Mesendoderm (in vitro differentiated cells): ENCODE measurements around the gene HSD17B3.

ENCODE experiments used
- DNase-seq: peaks from one replicate; pipeline ENCODE4 v3.0.0; 2013
- H2AK5ac ChIP-seq: 2 replicates; pipeline ENCODE4 v1.6.1; 2013; ENCODE audit warnings: low read length, inconsistent platforms
- H2BK120ac ChIP-seq: 2 replicates; pipeline ENCODE4 v1.6.1; 2013; ENCODE audit warnings: low read depth, mild to moderate bottlenecking, low read length, moderate library complexity, mixed read lengths
- H2BK15ac ChIP-seq: replicated peaks from 2 replicates; pipeline ENCODE4 v1.6.1; 2013; ENCODE audit warnings: low read depth, mild to moderate bottlenecking, moderate library complexity
- H2BK5ac ChIP-seq: 2 replicates; pipeline ENCODE4 v1.6.1; 2013; ENCODE audit warnings: low read length, inconsistent platforms
- H3K18ac ChIP-seq: 2 replicates; pipeline ENCODE4 v1.6.1; 2013; ENCODE audit warnings: mild to moderate bottlenecking, low read length, mixed read lengths
- H3K23ac ChIP-seq: one replicate; pipeline ENCODE4 v1.6.1; 2013; ENCODE audit warnings: low read length
- H3K27ac ChIP-seq: 2 replicates; pipeline ENCODE4 v1.5.1; 2013; ENCODE audit warnings: low read depth, mild to moderate bottlenecking, inconsistent platforms, low read length, moderate library complexity
- H3K27me3 ChIP-seq: 2 replicates; pipeline ENCODE4 v1.6.1; 2013; ENCODE audit warnings: low read length, control low read depth, mild to moderate bottlenecking, inconsistent platforms; ENCODE audit not compliant: insufficient read depth, poor library complexity
- H3K36me3 ChIP-seq: 2 replicates; pipeline ENCODE4 v1.6.1; 2013; ENCODE audit warnings: low read length, inconsistent platforms; ENCODE audit not compliant: control insufficient read depth, insufficient read depth
- H3K4ac ChIP-seq: one replicate; pipeline ENCODE4 v1.6.1; 2013; ENCODE audit warnings: low read depth, mild to moderate bottlenecking, low read length, moderate library complexity
- H3K4me1 ChIP-seq: 2 replicates; pipeline ENCODE4 v1.6.1; 2013; ENCODE audit warnings: low read depth, low read length, inconsistent platforms; ENCODE audit not compliant: control insufficient read depth
- H3K4me2 ChIP-seq: 2 replicates; pipeline ENCODE4 v1.6.1; 2013; ENCODE audit warnings: low read length
- H3K4me3 ChIP-seq: 2 replicates; pipeline ENCODE4 v1.5.1; 2013; ENCODE audit warnings: mild to moderate bottlenecking, low read length
- H3K56ac ChIP-seq: one replicate; pipeline ENCODE4 v1.6.1; 2013; ENCODE audit warnings: low read length
- H3K79me1 ChIP-seq: 2 replicates; pipeline ENCODE4 v1.6.1; 2013; ENCODE audit warnings: low read length, inconsistent platforms
- H3K79me2 ChIP-seq: 2 replicates; pipeline ENCODE4 v1.6.1; 2013; ENCODE audit warnings: mild to moderate bottlenecking, low read length; ENCODE audit not compliant: control insufficient read depth, insufficient read depth
- H3K9ac ChIP-seq: 2 replicates; pipeline ENCODE4 v1.6.1; 2013; ENCODE audit warnings: low read length, inconsistent platforms
- H4K5ac ChIP-seq: one replicate; pipeline ENCODE4 v1.6.1; 2013; ENCODE audit warnings: low read length
- H4K8ac ChIP-seq: one replicate; pipeline ENCODE4 v1.6.1; 2013; ENCODE audit warnings: low read depth, mild to moderate bottlenecking, control low read depth, low read length, moderate library complexity
- WGBS: extraction: QIAGEN DNeasy Blood & Tissue Kit; methylation state at CpG from one replicate; pipeline ENCODE4 v1.1.7; 2013; ENCODE audit warnings: low lambda C conversion rate, missing lambda C conversion rate; ENCODE audit not compliant: insufficient coverage; ENCODE audit errors: extremely low coverage; 5-methylcytosine and 5-hydroxymethylcytosine counted together

The HSD17B3 gene

GRCh38 chr9:96202971-96203780 is 98.8 kb downstream of the HSD17B3 start:
- no CpG with 5 or more reads among the region's 13 CpGs for WGBS
- H3K18ac ChIP-seq: no peak overlapping the region
- H3K23ac ChIP-seq: no peak overlapping the region
- no peak overlapping the region for H3K4me2 ChIP-seq
- no peak overlapping the region for H3K9ac ChIP-seq
- H3K27me3 ChIP-seq: no peaks in the 10 kb centered on the region
- H3K4me3 ChIP-seq: no peak overlapping the region
- H4K5ac ChIP-seq: no peak overlapping the region
- H2AK5ac ChIP-seq: no peak overlapping the region
- DNase-seq: no peak
- no peak overlapping the region for H2BK120ac ChIP-seq
- H3K79me2 ChIP-seq: no peaks in the 10 kb centered on the region
- peaks cover 8% of the 10 kb centered on the region for H3K4me1 ChIP-seq
- no peak overlapping the region for H4K8ac ChIP-seq
- H3K36me3 ChIP-seq: no peaks in the 10 kb centered on the region
- H3K79me1 ChIP-seq: no peaks in the 10 kb centered on the region
- H2BK15ac ChIP-seq: no peak overlapping the region
- no peak overlapping the region for H3K56ac ChIP-seq
- no peak overlapping the region for H3K4ac ChIP-seq
- no peak overlapping the region for H3K27ac ChIP-seq
- H2BK5ac ChIP-seq: no peak overlapping the region

- DNase-seq: no peak
- no peak overlapping the region for H2BK120ac ChIP-seq
These were observed 100.8 kb downstream of the HSD17B3 start for GRCh38 chr9:96201140-96201539.

GRCh38 chr9:96199006-96199405 is 103.0 kb downstream of the HSD17B3 start:
- H3K56ac ChIP-seq: no peak overlapping the region
- H2BK15ac ChIP-seq: no peak overlapping the region
- H3K4ac ChIP-seq: no peak overlapping the region
- H4K8ac ChIP-seq: no peak overlapping the region
- DNase-seq: no peak
- H2AK5ac ChIP-seq: no peak overlapping the region
- no peaks in the 10 kb centered on the region for H3K27me3 ChIP-seq
- no peaks in the 10 kb centered on the region for H3K79me2 ChIP-seq
- H2BK5ac ChIP-seq: no peak overlapping the region
- H3K18ac ChIP-seq: no peak overlapping the region
- WGBS: no CpG with 5 or more reads among the region's 5 CpGs
- no peak overlapping the region for H3K4me2 ChIP-seq
- no peaks in the 10 kb centered on the region for H3K79me1 ChIP-seq
- no peak overlapping the region for H4K5ac ChIP-seq
- H3K4me1 ChIP-seq: peaks cover 8% of the 10 kb centered on the region
- no peak overlapping the region for H3K27ac ChIP-seq
- H2BK120ac ChIP-seq: no peak overlapping the region
- no peak overlapping the region for H3K23ac ChIP-seq
- H3K9ac ChIP-seq: no peak overlapping the region
- no peak overlapping the region for H3K4me3 ChIP-seq
- H3K36me3 ChIP-seq: no peaks in the 10 kb centered on the region

More at GRCh38 chr9:96201140-96201539, 100.8 kb downstream of the HSD17B3 start:
- Histone ChIP-seq H3K56ac (no peak overlapping the region), H3K36me3 (no peaks in the 10 kb centered on the region), H3K4me3 (no peak overlapping the region), H3K27ac (peak overlapping the region; percentile 17), H2AK5ac (no peak overlapping the region), H3K9ac (no peak overlapping the region), H2BK5ac (no peak overlapping the region), H4K8ac (no peak overlapping the region), H3K27me3 (no peaks in the 10 kb centered on the region), H3K4me2 (no peak overlapping the region), H2BK15ac (no peak overlapping the region), H3K4me1 (peaks cover 8% of the 10 kb centered on the region), H3K79me1 (no peaks in the 10 kb centered on the region), H3K18ac (no peak overlapping the region), H3K23ac (no peak overlapping the region), H4K5ac (no peak overlapping the region), H3K4ac (no peak overlapping the region), H3K79me2 (no peaks in the 10 kb centered on the region)
- no CpG with 5 or more reads among the region's 6 CpGs for WGBS

GRCh38 chr9:96195541-96195940 is 106.4 kb downstream of the HSD17B3 start:
- Histone ChIP-seq H3K79me2 (no peaks in the 10 kb centered on the region), H4K8ac (no peak overlapping the region), H3K56ac (no peak overlapping the region), H3K4me2 (no peak overlapping the region), H2BK15ac (no peak overlapping the region), H3K4me1 (no peaks in the 10 kb centered on the region), H3K23ac (no peak overlapping the region), H3K27ac (no peak overlapping the region), H3K36me3 (no peaks in the 10 kb centered on the region), H4K5ac (no peak overlapping the region), H3K18ac (no peak overlapping the region), H2BK5ac (no peak overlapping the region), H2BK120ac (no peak overlapping the region), H3K4ac (no peak overlapping the region), H3K79me1 (no peaks in the 10 kb centered on the region), H3K27me3 (no peaks in the 10 kb centered on the region), H2AK5ac (no peak overlapping the region), H3K4me3 (no peak overlapping the region), H3K9ac (no peak overlapping the region)
- WGBS: no CpG with 5 or more reads among the region's 3 CpGs
- DNase-seq: no peak

GRCh38 chr9:96193236-96193755 is 108.7 kb downstream of the HSD17B3 start:
- no peak overlapping the region for H2BK120ac ChIP-seq
- no CpG with 5 or more reads among the region's 5 CpGs for WGBS
- H3K18ac ChIP-seq: no peak overlapping the region
- H3K4me1 ChIP-seq: no peaks in the 10 kb centered on the region
- DNase-seq: no peak
- no peaks in the 10 kb centered on the region for H3K27me3 ChIP-seq
- H3K4ac ChIP-seq: no peak overlapping the region
- no peak overlapping the region for H2BK15ac ChIP-seq
- H3K56ac ChIP-seq: no peak overlapping the region
- H3K4me3 ChIP-seq: no peak overlapping the region
- H3K36me3 ChIP-seq: no peaks in the 10 kb centered on the region
- H3K23ac ChIP-seq: no peak overlapping the region
- no peaks in the 10 kb centered on the region for H3K79me2 ChIP-seq
- no peak overlapping the region for H3K9ac ChIP-seq
- no peak overlapping the region for H4K8ac ChIP-seq
- no peak overlapping the region for H2AK5ac ChIP-seq
- H3K79me1 ChIP-seq: no peaks in the 10 kb centered on the region
- H3K4me2 ChIP-seq: no peak overlapping the region
- H2BK5ac ChIP-seq: no peak overlapping the region
- H3K27ac ChIP-seq: no peak overlapping the region
- H4K5ac ChIP-seq: no peak overlapping the region

GRCh38 chr9:96192710-96193109 is 109.3 kb downstream of the HSD17B3 start:
- H3K79me2 ChIP-seq: no peaks in the 10 kb centered on the region
- H3K4me3 ChIP-seq: no peak overlapping the region
- H4K8ac ChIP-seq: no peak overlapping the region
- no peak overlapping the region for H3K27ac ChIP-seq
- no peak overlapping the region for H4K5ac ChIP-seq
- no peaks in the 10 kb centered on the region for H3K4me1 ChIP-seq
- H2AK5ac ChIP-seq: no peak overlapping the region
- no peak overlapping the region for H3K9ac ChIP-seq
- H3K27me3 ChIP-seq: no peaks in the 10 kb centered on the region
- H3K23ac ChIP-seq: no peak overlapping the region
- no peaks in the 10 kb centered on the region for H3K36me3 ChIP-seq
- no peak overlapping the region for H2BK120ac ChIP-seq
- DNase-seq: no peak
- H2BK5ac ChIP-seq: no peak overlapping the region
- no peak overlapping the region for H2BK15ac ChIP-seq
- H3K18ac ChIP-seq: no peak overlapping the region
- no peak overlapping the region for H3K4me2 ChIP-seq
- no peaks in the 10 kb centered on the region for H3K79me1 ChIP-seq
- H3K4ac ChIP-seq: no peak overlapping the region
- H3K56ac ChIP-seq: no peak overlapping the region
